Mucosa of descending colon (tissue), 3 donors: Measurements from ENCODE around the gene ZDHHC11B. TPM values are rescaled to one million over a fixed set of nuclear protein-coding genes. Genes with fewer than 3 reads are reported as not detected.

Experiments used
- ATAC-seq: fragments of 200-7000 bp; cut with Tn5 transposase; one replicate; pipeline ENCODE4 v1.9.1; 2020; ENCODE audit warnings: mild to moderate bottlenecking, moderate library complexity
- DNase-seq, 3 donors: peaks; one replicate each; pipeline ENCODE4 v3.0.0-alpha.2; 2020
- H3K36me3 ChIP-seq: fragments of 200-600 bp; one replicate; pipeline ENCODE4 v1.8.0; 2021; ENCODE audit warnings: low read depth, mild to moderate bottlenecking
- H3K4me1 ChIP-seq: fragments of 200-600 bp; one replicate; pipeline ENCODE4 v1.8.0; 2021; ENCODE audit warnings: low read depth, mild to moderate bottlenecking
- H3K4me3 ChIP-seq: fragments of 200-600 bp; one replicate; pipeline ENCODE4 v1.8.0; 2021; ENCODE audit warnings: mild to moderate bottlenecking
- H3K9me3 ChIP-seq: fragments of 200-600 bp; one replicate; pipeline ENCODE4 v1.8.0; 2021; ENCODE audit warnings: mild to moderate bottlenecking
- CTCF ChIP-seq: fragments of 200-600 bp; IDR thresholded peaks from one replicate; pipeline ENCODE4 v1.8.0; 2022; ENCODE audit warnings: antibody characterized with exemption, mild to moderate bottlenecking
- intact Hi-C, 2 donors: fragments of 100-400 bp; cut with DNase I in 1 of 2; cut with micrococcal nuclease in 1 of 2; formaldehyde crosslinking; loops; one replicate each; pipeline versions ENCODE4 v1.11.0 to v1.11.1; 2022; cut with DNase I, micrococcal nuclease
- total RNA-seq, 3 donors: library from RNA; stranded (reverse); fragmentation: NEBNext Ultra II Directional in 2 of 3; extraction: Animal tissue kit (Norgen Biotek cat#: 25700) in 2 of 3; gene quantifications; one replicate each; pipeline versions ENCODE4 v1.2.1 to v1.2.4, GENCODE V29; 2021 to 2023
- donor health status: DM: no; HTN: no; CAD: no; lungs with moderate emphysema.
- donor health status: DM: no; HTN: no; CAD: no.
- donor health status: DM: no; HTN: yes; CAD: no.

ZDHHC11B gene
- total RNA-seq, 3 donors from 2014 or later, result 0.41 to 6.4 (median 4.6) TPM

GRCh38 chr5:664343-664993 lies 120.1 kb downstream of the ZDHHC11B start:
- ATAC-seq, result peak; percentile 82
- peaks cover 19% of the 10 kb centered on the region for H3K4me1 ChIP-seq
- TF ChIP-seq CTCF, result no peak
- no peak overlapping the region for H3K4me3 ChIP-seq
- DNase-seq, result peak; percentile 69 to 79 (median 79)
- no peaks in the 10 kb centered on the region for H3K9me3 ChIP-seq
- intact Hi-C loops, result no loop called here
- no peaks in the 10 kb centered on the region for H3K36me3 ChIP-seq

- ATAC-seq (peak; percentile 94), DNase-seq (peak; percentile 89 to 92 (median 90))
- intact Hi-C loops, result no loop called here
- H3K9me3 ChIP-seq, result no peaks in the 10 kb centered on the region
- H3K36me3 ChIP-seq, result no peaks in the 10 kb centered on the region
- H3K4me1 ChIP-seq, result peaks cover 19% of the 10 kb centered on the region
- TF ChIP-seq CTCF, result no peak
- no peak overlapping the region for H3K4me3 ChIP-seq
Measured at GRCh38 chr5:663436-664342, 120.8 kb downstream of the ZDHHC11B start.

DNA sequence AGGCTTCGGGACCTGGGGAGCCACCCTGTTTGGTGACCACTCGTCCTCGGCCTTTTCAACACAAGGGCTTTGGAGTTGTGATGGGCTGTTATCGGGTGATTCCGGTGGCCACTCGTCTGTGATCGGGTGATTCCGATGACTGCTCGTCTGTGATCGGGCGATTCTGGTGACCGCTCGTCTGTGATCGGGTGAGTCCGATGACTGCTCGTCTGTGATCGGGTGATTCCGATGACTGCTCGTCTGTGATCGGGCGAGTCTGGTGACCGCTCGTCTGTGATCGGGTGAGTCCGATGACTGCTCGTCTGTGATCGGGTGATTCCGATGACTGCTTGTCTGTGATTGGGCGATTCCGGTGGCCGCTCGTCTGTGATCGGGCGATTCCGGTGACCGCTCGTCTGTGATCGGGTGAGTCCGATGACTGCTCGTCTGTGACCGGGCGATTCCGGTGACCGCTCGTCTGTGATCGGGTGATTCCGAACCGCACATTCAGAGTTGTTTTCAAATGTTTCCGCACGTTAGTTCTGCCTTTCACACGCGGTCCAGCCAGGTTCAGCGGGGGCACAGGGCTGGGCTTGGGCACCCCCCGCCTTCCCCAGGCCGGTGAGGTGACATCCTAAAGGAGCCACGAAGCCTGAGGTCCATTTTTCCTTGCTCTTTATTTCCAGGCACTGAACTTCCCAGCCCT lies 121.6 kb downstream of the ZDHHC11B start:
- Histone ChIP-seq H3K4me3 (no peak overlapping the region), H3K9me3 (no peaks in the 10 kb centered on the region), H3K4me1 (peaks cover 19% of the 10 kb centered on the region), H3K36me3 (no peaks in the 10 kb centered on the region)
- TF ChIP-seq CTCF, result no peak
- DNase-seq (peak in 2 of 3 donors; percentile 39 to 51), ATAC-seq (no peak)
- intact Hi-C loops, result no loop called here

DNA sequence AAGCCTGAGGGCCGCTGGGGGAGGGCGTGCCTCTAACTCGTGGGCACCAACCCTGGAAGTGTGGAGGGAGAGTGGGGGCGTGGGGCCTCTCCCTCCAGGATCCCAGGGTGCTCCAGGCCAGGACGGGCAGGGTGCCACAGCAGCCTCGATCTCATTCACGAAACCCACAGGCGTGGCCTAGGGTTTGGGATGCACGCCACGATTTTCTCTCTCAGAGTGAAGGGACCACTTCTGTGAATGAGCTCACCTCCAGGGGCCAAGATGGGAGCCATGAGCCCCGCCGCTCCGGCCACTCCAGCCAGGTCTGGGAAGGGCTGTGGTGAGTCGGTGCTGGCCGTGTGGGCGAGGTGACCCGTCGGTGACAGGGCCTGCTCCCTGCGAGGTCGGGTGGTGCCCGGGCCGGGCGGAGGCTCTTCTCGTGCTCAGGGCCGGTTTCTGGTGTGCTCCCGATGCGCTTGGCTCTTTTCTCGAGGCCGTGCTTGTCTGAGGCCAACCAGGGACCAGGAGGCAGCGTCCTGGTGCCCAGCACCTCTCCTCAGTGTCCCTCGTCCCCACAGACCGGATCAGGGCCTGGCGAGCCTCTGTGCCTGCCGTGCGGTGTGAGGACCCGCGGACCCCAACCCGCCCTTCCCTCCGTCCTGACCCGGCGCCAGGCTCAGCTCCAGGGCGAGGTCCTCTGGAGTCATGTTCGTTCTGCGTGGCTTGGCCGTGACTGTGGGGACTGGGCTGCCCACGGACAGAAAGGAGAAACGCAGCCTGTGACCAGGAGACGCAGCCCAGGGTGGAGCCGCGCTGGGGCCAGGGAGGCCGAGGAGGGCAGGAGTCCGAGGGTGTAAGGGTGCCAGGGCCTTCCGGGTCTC lies 122.4 kb downstream of the ZDHHC11B start:
- TF ChIP-seq CTCF, result no peak
- H3K9me3 ChIP-seq, result no peaks in the 10 kb centered on the region
- ATAC-seq, result no peak
- peak in 1 of 3 donors; percentile 49 for DNase-seq
- no peaks in the 10 kb centered on the region for H3K36me3 ChIP-seq
- no peak overlapping the region for H3K4me3 ChIP-seq
- intact Hi-C loops, result no loop called here
- H3K4me1 ChIP-seq, result peaks cover 19% of the 10 kb centered on the region

GRCh38 chr5:660491-661030 lies 124.0 kb downstream of the ZDHHC11B start:
- no peaks in the 10 kb centered on the region for H3K9me3 ChIP-seq
- H3K4me1 ChIP-seq, result peaks cover 19% of the 10 kb centered on the region
- TF ChIP-seq CTCF, result no peak
- ATAC-seq (no peak), DNase-seq (no peak)
- no peak overlapping the region for H3K4me3 ChIP-seq
- H3K36me3 ChIP-seq, result no peaks in the 10 kb centered on the region
- intact Hi-C loops, result no loop called here
